Activated naive CD8-positive, alpha-beta T cell treated with anti-CD3 and anti-CD28 coated beads for 36 hours (primary cell): ENCODE data around the gene TTC23L. TPM values are rescaled to one million over a fixed set of nuclear protein-coding genes. Genes with fewer than 3 reads are reported as not detected.

ENCODE experiments used
- DNase-seq: peaks from one replicate; pipeline ENCODE4 v3.0.0; 2021
- H3K27ac Mint-ChIP-seq: one replicate; pipeline ENCODE4 v1.8.0; 2022; ENCODE audit warnings: mild to moderate bottlenecking, moderate library complexity, mixed read lengths
- H3K27me3 Mint-ChIP-seq: one replicate; pipeline ENCODE4 v1.8.0; 2022; ENCODE audit warnings: mild to moderate bottlenecking, mixed read lengths
- H3K36me3 Mint-ChIP-seq: one replicate; pipeline ENCODE4 v1.8.0; 2021; ENCODE audit warnings: mild to moderate bottlenecking, mixed read lengths
- H3K4me1 Mint-ChIP-seq: one replicate; pipeline ENCODE4 v1.8.0; 2021; ENCODE audit warnings: mixed read lengths
- H3K4me3 Mint-ChIP-seq: one replicate; pipeline ENCODE4 v1.8.0; 2022; ENCODE audit warnings: mild to moderate bottlenecking, moderate library complexity, mixed read lengths
- H3K9me3 Mint-ChIP-seq: one replicate; pipeline ENCODE4 v1.8.0; 2022; ENCODE audit warnings: mixed read lengths
- total RNA-seq, 2 experiments: library from RNA; stranded (reverse); gene quantifications; one replicate each; pipeline ENCODE4 v1.2.3, GENCODE V29; 2021

Gene TTC23L
- total RNA-seq, 2 experiments from 2014 or later, result 0.30 TPM; not detected in 1

DNA sequence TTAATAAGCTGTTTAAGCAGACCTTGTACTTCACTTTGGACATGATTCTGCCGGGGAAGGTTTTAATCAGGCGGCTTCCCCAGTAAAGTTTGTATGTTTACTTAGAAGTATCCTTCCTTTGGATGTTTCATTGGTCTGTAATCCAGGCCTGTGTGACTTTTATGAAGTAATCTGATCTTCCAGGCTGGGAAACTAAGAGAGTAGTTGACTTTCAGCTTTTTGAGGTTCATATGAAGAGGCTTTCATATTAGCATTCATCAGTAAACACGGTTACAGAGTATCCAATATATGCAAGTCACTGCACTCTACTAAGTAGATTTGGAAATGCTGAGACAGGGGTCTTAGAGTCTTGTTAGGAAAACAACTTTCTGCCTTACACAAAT is 91.5 kb downstream of the TTC23L start:
- peak overlapping the region; percentile 98 for H3K4me3 Mint-ChIP-seq
- H3K4me1 Mint-ChIP-seq, result peaks cover 43% of the 10 kb centered on the region
- peak overlapping the region; percentile 94 for H3K27ac Mint-ChIP-seq
- H3K27me3 Mint-ChIP-seq, result no peaks in the 10 kb centered on the region
- no peaks in the 10 kb centered on the region for H3K9me3 Mint-ChIP-seq
- H3K36me3 Mint-ChIP-seq, result peaks cover 36% of the 10 kb centered on the region
- no peak for DNase-seq

DNA sequence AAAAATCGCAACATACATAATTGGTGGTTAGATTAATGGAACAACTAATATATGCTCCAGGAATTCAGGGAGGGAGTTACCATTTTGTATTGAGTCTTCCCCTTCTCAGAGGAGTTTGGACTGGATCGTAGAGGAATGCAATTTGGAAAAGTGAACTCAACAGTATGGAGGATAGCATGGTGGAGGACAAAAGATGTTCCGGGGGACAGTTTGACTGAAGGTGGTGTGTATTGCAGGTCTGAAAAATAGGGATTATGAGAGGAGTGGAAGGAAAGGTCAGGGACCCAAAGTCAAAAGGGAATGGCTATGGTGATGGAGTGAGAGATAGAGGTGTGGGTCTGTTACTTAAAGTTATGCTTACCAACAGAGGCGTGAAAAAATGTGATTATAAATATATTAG is 91.9 kb downstream of the TTC23L start:
- DNase-seq, result no peak
- no peaks in the 10 kb centered on the region for H3K27me3 Mint-ChIP-seq
- peak overlapping the region; percentile 98 for H3K4me3 Mint-ChIP-seq
- peaks cover 33% of the 10 kb centered on the region for H3K36me3 Mint-ChIP-seq
- H3K4me1 Mint-ChIP-seq, result peaks cover 41% of the 10 kb centered on the region
- peak overlapping the region; percentile 94 for H3K27ac Mint-ChIP-seq
- H3K9me3 Mint-ChIP-seq, result no peaks in the 10 kb centered on the region

DNA sequence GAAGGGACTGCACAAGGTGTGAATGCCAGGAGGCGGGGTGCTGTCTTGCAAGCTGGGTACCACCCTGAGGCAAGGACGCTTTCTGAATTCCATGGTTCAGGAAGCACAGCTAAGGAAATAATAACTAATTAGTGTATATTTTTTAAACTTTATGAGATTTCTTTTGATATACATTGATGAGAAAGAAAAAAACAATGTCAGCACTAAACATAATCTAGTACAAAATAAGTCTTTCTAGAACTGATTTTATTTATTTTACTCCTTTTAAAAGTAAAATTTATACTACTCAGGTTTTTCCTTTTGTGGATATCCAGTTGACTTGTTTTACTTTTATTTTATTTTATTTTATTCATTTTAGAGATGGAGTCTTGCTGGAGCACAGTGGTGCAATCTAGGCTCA is 94.0 kb downstream of the TTC23L start:
- Mint-ChIP-seq H3K9me3 (no peaks in the 10 kb centered on the region), H3K27ac (no peak overlapping the region), H3K4me1 (peaks cover 33% of the 10 kb centered on the region), H3K4me3 (no peak overlapping the region), H3K36me3 (peaks cover 28% of the 10 kb centered on the region), H3K27me3 (no peaks in the 10 kb centered on the region)
- no peak for DNase-seq

DNA sequence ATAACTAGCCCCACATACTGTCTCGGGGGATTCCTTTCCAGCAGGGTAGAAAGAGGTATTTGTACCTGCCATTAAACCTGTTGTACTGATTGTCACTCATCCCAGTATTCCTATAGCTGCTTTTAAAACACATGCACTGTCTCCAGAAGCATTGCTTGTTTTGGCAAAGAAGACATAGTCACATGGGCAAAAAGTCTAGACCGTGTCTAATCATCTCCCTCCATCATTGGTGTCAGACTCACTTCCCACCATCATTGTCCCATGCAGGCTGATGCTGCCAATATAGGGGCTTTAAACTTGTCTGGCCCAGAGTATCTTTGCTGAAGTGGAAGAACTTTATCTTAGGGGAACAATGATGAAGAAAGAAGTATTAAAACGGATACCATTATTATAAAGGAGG is 103.0 kb downstream of the TTC23L start:
- Mint-ChIP-seq H3K9me3 (no peaks in the 10 kb centered on the region), H3K4me1 (no peaks in the 10 kb centered on the region), H3K36me3 (peaks cover 16% of the 10 kb centered on the region), H3K27me3 (no peaks in the 10 kb centered on the region), H3K4me3 (no peak overlapping the region), H3K27ac (peak overlapping the region; percentile 42)
- DNase-seq, result no peak

DNA sequence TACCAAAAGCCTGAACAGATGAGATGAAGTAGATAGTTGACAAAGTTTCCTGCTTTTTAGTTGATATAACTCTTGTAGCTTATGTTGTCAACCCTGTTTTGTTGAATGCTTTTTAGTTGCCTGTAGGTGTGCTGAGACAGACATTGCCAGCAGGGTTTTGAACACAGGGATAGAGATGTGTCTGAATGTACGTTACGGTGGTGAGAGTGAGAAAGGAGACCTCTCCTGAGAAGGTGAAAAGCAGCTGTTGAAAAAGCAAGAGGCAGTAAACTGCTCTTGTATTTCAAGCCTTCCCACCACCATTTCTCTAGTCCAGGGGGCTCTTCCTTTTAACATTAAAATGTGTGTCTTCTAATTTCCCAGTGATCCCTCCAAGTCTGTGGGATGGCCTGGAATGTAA is 105.1 kb downstream of the TTC23L start:
- no peak for DNase-seq
- Mint-ChIP-seq H3K27me3 (no peaks in the 10 kb centered on the region), H3K36me3 (peaks cover 14% of the 10 kb centered on the region), H3K4me3 (no peak overlapping the region), H3K4me1 (no peaks in the 10 kb centered on the region), H3K27ac (no peak overlapping the region), H3K9me3 (no peaks in the 10 kb centered on the region)

DNA sequence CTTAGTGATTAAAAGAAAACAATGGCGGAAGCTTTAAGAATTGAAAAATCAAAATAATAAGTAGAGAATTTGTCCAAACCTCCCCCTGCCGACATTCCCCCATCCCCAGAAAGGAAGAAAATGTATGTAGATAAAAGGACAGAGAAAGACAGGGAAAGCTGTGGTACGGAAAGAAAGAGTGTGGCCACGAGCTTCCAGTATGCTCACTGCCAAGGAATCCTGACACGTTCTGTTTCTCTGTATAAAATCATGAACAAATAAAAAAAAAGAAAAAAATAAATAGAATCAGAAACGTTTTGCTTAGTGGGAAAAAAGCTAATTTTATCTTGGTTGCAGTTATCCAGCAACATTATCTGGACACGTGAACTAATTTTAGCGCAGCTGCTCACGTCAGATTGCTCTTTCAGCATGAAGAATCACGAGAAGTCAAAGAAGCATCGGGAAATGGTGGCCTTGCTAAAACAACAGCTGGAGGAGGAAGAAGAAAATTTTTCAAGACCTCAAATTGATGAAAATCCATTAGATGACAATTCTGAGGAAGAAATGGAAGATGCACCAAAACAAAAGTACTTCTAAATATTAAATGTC is 105.6 kb downstream of the TTC23L start:
- H3K4me3 Mint-ChIP-seq, result no peak overlapping the region
- peaks cover 17% of the 10 kb centered on the region for H3K36me3 Mint-ChIP-seq
- no peaks in the 10 kb centered on the region for H3K27me3 Mint-ChIP-seq
- no peaks in the 10 kb centered on the region for H3K4me1 Mint-ChIP-seq
- no peaks in the 10 kb centered on the region for H3K9me3 Mint-ChIP-seq
- DNase-seq, result no peak
- no peak overlapping the region for H3K27ac Mint-ChIP-seq

Other genes with a start within 250 kb of the TTC23L start
- gene RAI14, start 182.8 kb upstream of the TTC23L start, total RNA-seq, result 1 to 10 TPM; 7.9 to 9.0 TPM
- gene RAD1, start 76.3 kb downstream of the TTC23L start, total RNA-seq, result 10 to 100 TPM; 54.8 to 55.8 TPM
- 100 to 1,000 TPM; 115 to 118 TPM for gene BRIX1, start 76.5 kb downstream of the TTC23L start, total RNA-seq
- 10 to 100 TPM; 51.4 to 52.4 TPM for gene DNAJC21, start 90.4 kb downstream of the TTC23L start, total RNA-seq
- not detected for gene AGXT2, start 208.8 kb downstream of the TTC23L start, total RNA-seq